Activated CD8-positive, alpha-beta memory T cell treated with anti-CD3 and anti-CD28 coated beads for 4 hours (primary cell): ENCODE data around the gene CBR4.

ENCODE experiments used
- DNase-seq, 2 donors: peaks; one replicate each; pipeline ENCODE4 v3.0.0-alpha.2; 2020; ENCODE audit warnings: low read depth in 2 of 2

Gene CBR4

GRCh38 chr4:169033660-169034059 is 23.6 kb upstream of the CBR4 start:
- DNase-seq, result no peak

- no peak for DNase-seq
These were observed 23.0 kb upstream of the CBR4 start for GRCh38 chr4:169032883-169033645.

GRCh38 chr4:169032194-169032593 is 22.1 kb upstream of the CBR4 start:
- DNase-seq, result no peak

- DNase-seq, result no peak
These were observed 21.3 kb upstream of the CBR4 start for GRCh38 chr4:169031392-169031791.

GRCh38 chr4:169030562-169030982 is 20.5 kb upstream of the CBR4 start:
- no peak for DNase-seq

GRCh38 chr4:169029947-169030346 is 19.9 kb upstream of the CBR4 start:
- DNase-seq, result no peak

GRCh38 chr4:169027663-169028062 is 17.6 kb upstream of the CBR4 start:
- DNase-seq, result no peak

- no peak for DNase-seq
These were observed 15.1 kb upstream of the CBR4 start for GRCh38 chr4:169025184-169025583.

- DNase-seq, result no peak
These were observed 14.7 kb upstream of the CBR4 start for GRCh38 chr4:169024762-169025161.

- no peak for DNase-seq
These were observed 8.4 kb upstream of the CBR4 start for GRCh38 chr4:169018406-169018805.

- DNase-seq, result no peak
These were observed 7.9 kb upstream of the CBR4 start for GRCh38 chr4:169017971-169018370.

- no peak for DNase-seq
These were observed 5.2 kb upstream of the CBR4 start for GRCh38 chr4:169015186-169015623.

GRCh38 chr4:169014586-169014985 is 4.5 kb upstream of the CBR4 start:
- DNase-seq, result no peak

GRCh38 chr4:169013396-169013795 is 3.3 kb upstream of the CBR4 start:
- no peak for DNase-seq

- no peak for DNase-seq
These were observed 2.0 kb upstream of the CBR4 start for GRCh38 chr4:169012049-169012448.

- peak in 1 of 2 donors; percentile 12 for DNase-seq
These were observed 550 bp downstream of the CBR4 start for GRCh38 chr4:169009286-169010124.

- no peak for DNase-seq
These were observed 4.5 kb downstream of the CBR4 start for GRCh38 chr4:169005453-169006099.

GRCh38 chr4:169000315-169000714 is 9.7 kb downstream of the CBR4 start:
- no peak for DNase-seq

- DNase-seq, result no peak
These were observed 10.2 kb downstream of the CBR4 start for GRCh38 chr4:168999809-169000208.

- DNase-seq, result no peak
These were observed 11.5 kb downstream of the CBR4 start for GRCh38 chr4:168998596-168998995.

GRCh38 chr4:168995537-168996295 is 14.3 kb downstream of the CBR4 start:
- no peak for DNase-seq

GRCh38 chr4:168994958-168995357 is 15.1 kb downstream of the CBR4 start:
- no peak for DNase-seq
